Activated B cell treated with CpG ODN at 0.5 μM for 24 hours (primary cell): ENCODE results near the gene H2AZ2. TPM values are rescaled to one million over a fixed set of nuclear protein-coding genes. Genes with fewer than 3 reads are reported as not detected.

Experiments used
- ATAC-seq: fragments of 200-7000 bp; cut with Tn5 transposase; one replicate; pipeline ENCODE4 v1.10.0; 2021; ENCODE audit warnings: low read depth, mild to moderate bottlenecking, moderate library complexity
- CTCF ChIA-PET: fragments of 350-600 bp; sonication (Branson Sonifier 250); formaldehyde crosslinking; loops from one replicate; lab custom pipeline; 2021; ENCODE audit warnings: antibody characterized with exemption; lab: Charles Lee
- POLR2A ChIA-PET: fragments of 350-600 bp; sonication (Branson Sonifier 250); formaldehyde crosslinking; loops from one replicate; lab custom pipeline; 2021; ENCODE audit warnings: antibody characterized with exemption; lab: Charles Lee
- DNase-seq: peaks from one replicate; pipeline ENCODE4 v3.0.0; 2022
- H3K27ac Mint-ChIP-seq: one replicate; pipeline ENCODE4 v1.8.0; 2020; ENCODE audit warnings: mixed read lengths
- H3K27me3 Mint-ChIP-seq: one replicate; pipeline ENCODE4 v1.8.0; 2021; ENCODE audit warnings: mixed read lengths
- H3K36me3 Mint-ChIP-seq: one replicate; pipeline ENCODE4 v1.8.0; 2021; ENCODE audit warnings: low read depth, mixed read lengths
- H3K4me1 Mint-ChIP-seq: one replicate; pipeline ENCODE4 v1.8.0; 2021; ENCODE audit warnings: mixed read lengths
- H3K4me3 Mint-ChIP-seq: one replicate; pipeline ENCODE4 v1.8.0; 2020; ENCODE audit warnings: mild to moderate bottlenecking, mixed read lengths
- H3K9me3 Mint-ChIP-seq: one replicate; pipeline ENCODE4 v1.8.0; 2020; ENCODE audit warnings: mixed read lengths
- CTCF ChIP-seq: fragments of 200-600 bp; IDR thresholded peaks from one replicate; pipeline ENCODE4 v1.8.0; 2022; ENCODE audit warnings: antibody characterized with exemption, mild to moderate bottlenecking
- intact Hi-C: fragments of 100-400 bp; cut with micrococcal nuclease; formaldehyde crosslinking; loops from one replicate; pipeline ENCODE4 v1.15.1; 2024
- total RNA-seq: library from RNA; stranded (reverse); gene quantifications from 2 replicates; pipeline ENCODE4 v1.2.3, GENCODE V29; 2022

Gene H2AZ2
- 111 and 115 TPM in 2 replicates for total RNA-seq

DNA sequence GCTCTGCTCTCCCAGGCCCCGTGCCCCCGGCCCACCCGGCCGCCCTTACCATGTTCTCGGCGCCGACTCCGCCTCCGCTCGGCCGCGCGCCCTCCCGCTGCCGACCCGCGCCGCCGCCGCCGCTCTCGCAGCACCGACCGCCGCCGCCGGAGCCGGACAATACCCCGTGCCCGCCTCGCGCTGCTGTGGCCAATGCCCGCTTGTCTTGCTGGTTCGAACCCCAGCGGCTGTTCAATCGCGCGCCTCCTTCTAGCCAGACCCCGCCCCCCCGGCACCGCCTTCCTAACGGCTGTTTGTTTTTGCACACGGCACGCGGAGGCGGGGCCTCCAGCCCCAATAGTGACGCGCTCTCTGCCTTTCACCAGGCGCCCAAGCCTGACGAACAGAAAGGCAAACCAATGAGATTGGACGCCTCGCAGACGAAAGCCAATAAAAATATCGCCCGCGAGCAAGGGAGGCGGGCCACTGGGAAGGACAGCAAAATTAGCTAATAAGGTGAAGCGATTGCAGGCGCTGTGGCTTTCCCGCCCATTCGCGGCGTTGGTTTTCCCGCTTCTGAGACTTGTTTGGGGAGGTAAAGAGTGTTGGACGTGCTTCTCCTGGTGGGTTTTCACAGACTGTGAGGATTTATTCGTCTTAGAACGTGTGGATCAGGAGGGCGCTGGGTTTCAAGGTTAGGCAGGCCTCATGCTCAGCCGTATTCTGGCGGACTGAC, at the start of gene H2AZ2:
TSS of gene H2AZ2 (minus strand) at position 168 of the 715 bp plus-strand sequence. CDS start at position 52, 116 bp downstream.
- POLR2A ChIA-PET = interaction anchor here (0.5 to 4.8 kb wide), 37 partner anchors 9 to 647 kb away, joined by 3 to 44 read pairs (median 5); partner anchors contain the start of genes CCM2, DDX56, NUDCD3 and OGDH
- CTCF ChIA-PET = interaction anchor here (0.7 to 2.6 kb wide), 16 partner anchors 9 to 288 kb away, joined by 3 to 17 read pairs (median 4); partner anchors contain the start of gene OGDH
- Mint-ChIP-seq H3K36me3 (peaks cover 13% of the 10 kb centered on the region), H3K4me1 (peaks cover 33% of the 10 kb centered on the region), H3K27me3 (no peaks in the 10 kb centered on the region), H3K4me3 (peak within 1 kb of the TSS; percentile 96), H3K9me3 (no peaks in the 10 kb centered on the region), H3K27ac (peak within 1 kb of the TSS; percentile 97)
- peak; percentile 82 for ATAC-seq
- TF ChIP-seq CTCF = no peak
- peak; percentile 98 for DNase-seq
- intact Hi-C loops = loop anchor here (1.0 to 5.0 kb wide), 17 partner anchors 37 to 1266 kb away; partner anchors contain the start of genes NUDCD3, OGDH, POLD2 and PPIA

DNA sequence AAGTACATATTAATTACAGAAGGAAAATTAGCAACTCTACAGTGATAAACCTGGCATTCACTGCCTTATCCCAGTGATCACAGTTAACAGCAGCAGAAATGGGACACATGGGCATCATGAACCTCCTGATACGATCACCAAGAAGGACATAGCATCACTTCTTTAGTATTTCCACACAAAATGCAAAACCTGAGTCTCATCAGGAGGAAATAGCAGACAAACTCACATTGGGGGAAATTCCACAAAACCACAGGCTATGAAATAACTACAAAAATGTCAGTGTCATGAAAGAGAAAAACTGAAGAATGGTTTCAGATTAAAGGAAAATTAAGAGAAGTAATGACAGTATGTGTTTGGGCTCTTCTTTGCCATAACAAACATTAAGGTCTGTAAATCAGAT, 49.4 kb upstream of the H2AZ2 start:
- H3K36me3 Mint-ChIP-seq = no peaks in the 10 kb centered on the region
- H3K4me1 Mint-ChIP-seq = peaks cover 6% of the 10 kb centered on the region
- DNase-seq = no peak
- CTCF ChIA-PET = no interaction called here
- H3K27me3 Mint-ChIP-seq = no peaks in the 10 kb centered on the region
- POLR2A ChIA-PET = no interaction called here
- no peak for ATAC-seq
- TF ChIP-seq CTCF = no peak
- H3K27ac Mint-ChIP-seq = no peak overlapping the region
- no peak overlapping the region for H3K4me3 Mint-ChIP-seq
- intact Hi-C loops = no loop called here
- no peaks in the 10 kb centered on the region for H3K9me3 Mint-ChIP-seq

DNA sequence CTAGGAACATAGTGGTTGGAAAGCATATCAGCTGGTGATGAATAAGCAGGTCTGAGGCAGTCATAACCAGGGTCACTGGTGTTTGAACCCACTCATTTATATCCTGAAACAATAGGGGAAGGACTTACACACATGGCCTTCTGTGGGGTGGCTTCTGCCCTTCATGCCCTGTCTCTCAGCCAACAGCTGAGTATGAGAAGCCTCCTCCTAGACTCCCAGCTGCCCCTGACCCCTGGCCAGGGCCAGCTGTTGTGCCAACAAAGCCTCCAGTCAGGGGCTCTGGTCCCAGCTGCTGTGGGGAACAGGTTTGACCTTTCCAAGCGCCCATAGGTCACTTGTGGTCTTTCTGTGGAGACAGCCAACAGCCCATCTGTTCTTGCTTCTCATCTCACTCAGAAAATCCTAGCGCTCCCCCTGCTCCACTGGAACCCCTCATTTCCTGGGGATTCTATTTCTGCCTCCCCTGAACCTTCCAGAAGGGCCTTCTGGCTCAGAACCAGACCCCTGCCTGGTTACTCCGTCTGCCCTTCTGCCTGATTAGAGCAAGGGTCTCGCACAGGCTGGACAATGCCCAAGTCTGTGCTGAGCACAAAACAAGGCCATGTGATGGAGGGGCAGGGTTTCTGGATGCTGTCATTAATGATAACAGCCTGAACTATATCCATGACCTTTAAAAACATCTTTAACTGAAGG, 47.1 kb upstream of the H2AZ2 start:
- intact Hi-C loops = no loop called here
- H3K4me3 Mint-ChIP-seq = no peak overlapping the region
- ATAC-seq = no peak
- no peak for DNase-seq
- no peak overlapping the region for H3K27ac Mint-ChIP-seq
- H3K36me3 Mint-ChIP-seq = no peaks in the 10 kb centered on the region
- H3K9me3 Mint-ChIP-seq = no peaks in the 10 kb centered on the region
- H3K4me1 Mint-ChIP-seq = peaks cover 6% of the 10 kb centered on the region
- ChIA-PET CTCF (no interaction called here), POLR2A (interaction anchor here (1.7 kb wide), 1 partner anchor 10 kb away, joined by 6 read pairs; the partner anchor contains the start of gene PURB)
- no peaks in the 10 kb centered on the region for H3K27me3 Mint-ChIP-seq
- no peak for TF ChIP-seq CTCF

- no peaks in the 10 kb centered on the region for H3K9me3 Mint-ChIP-seq
- no peak for TF ChIP-seq CTCF
- H3K36me3 Mint-ChIP-seq = no peaks in the 10 kb centered on the region
- H3K27ac Mint-ChIP-seq = no peak overlapping the region
- peaks cover 6% of the 10 kb centered on the region for H3K4me1 Mint-ChIP-seq
- intact Hi-C loops = no loop called here
- H3K4me3 Mint-ChIP-seq = no peak overlapping the region
- H3K27me3 Mint-ChIP-seq = no peaks in the 10 kb centered on the region
- ChIA-PET CTCF (no interaction called here), POLR2A (interaction anchor here (0.7 kb wide), 1 partner anchor 305 kb away, joined by 3 read pairs; no protein-coding TSS in a partner anchor)
- ATAC-seq (no peak), DNase-seq (no peak)
Measured at GRCh38 chr7:44893710-44894234, 45.9 kb upstream of the H2AZ2 start.

DNA sequence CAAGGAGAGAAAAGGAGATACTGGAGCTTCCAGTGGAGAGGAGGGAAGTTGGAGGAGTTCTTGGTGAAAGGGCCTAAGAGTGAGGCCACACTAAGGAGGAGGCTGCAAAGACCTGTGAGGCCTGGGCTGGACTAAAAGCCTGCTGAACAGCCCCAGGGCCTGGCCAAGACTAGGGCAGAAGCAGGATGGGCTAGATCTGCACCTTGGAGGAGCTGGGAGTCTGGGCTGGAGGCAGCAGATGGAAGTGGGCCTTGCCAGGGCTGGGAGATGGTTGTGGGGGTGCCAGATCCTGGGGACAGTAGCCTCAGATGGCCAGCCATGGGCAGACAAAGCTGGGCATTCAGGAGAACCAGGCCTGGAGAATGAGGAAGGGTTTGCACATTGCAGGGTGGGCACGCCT, 43.9 kb upstream of the H2AZ2 start:
- no peak for TF ChIP-seq CTCF
- DNase-seq (no peak), ATAC-seq (no peak)
- intact Hi-C loops = no loop called here
- no peaks in the 10 kb centered on the region for H3K27me3 Mint-ChIP-seq
- no peaks in the 10 kb centered on the region for H3K9me3 Mint-ChIP-seq
- no peaks in the 10 kb centered on the region for H3K36me3 Mint-ChIP-seq
- H3K27ac Mint-ChIP-seq = no peak overlapping the region
- no peak overlapping the region for H3K4me3 Mint-ChIP-seq
- CTCF ChIA-PET = no interaction called here
- POLR2A ChIA-PET = interaction anchor here (0.6 kb wide), 1 partner anchor 95 kb away, joined by 3 read pairs; the partner anchor contains the start of gene PPIA
- peaks cover 8% of the 10 kb centered on the region for H3K4me1 Mint-ChIP-seq
